Naive B cell (primary cell): ENCODE results near the gene GNAQ. TPM values are rescaled to one million over a fixed set of nuclear protein-coding genes. Genes with fewer than 3 reads are reported as not detected.
"Not testable (repeated sequence)": the region's sequence is repeated elsewhere in the genome, so short reads cannot be mapped to it uniquely, and the experiment has no call there.

Experiments used
- ATAC-seq, 2 donors: fragments of 150-1000 bp; cut with Tn5 transposase; 2 replicates each; pipeline ENCODE4 v1.10.0; 2021; ENCODE audit warnings: low read depth in 2 of 2, mild to moderate bottlenecking in 2 of 2, moderate library complexity in 2 of 2
- DNase-seq: peaks from one replicate; pipeline ENCODE4 v3.0.0; 2022
- H3K27ac Mint-ChIP-seq, 6 donors: one replicate each; pipeline ENCODE4 v1.8.0; 2020 to 2022; ENCODE audit warnings: mild to moderate bottlenecking in 6 of 6, mixed read lengths in 6 of 6, moderate library complexity in 5 of 6, inconsistent platforms in 2 of 6
- H3K27me3 Mint-ChIP-seq, 3 donors: one replicate each; pipeline ENCODE4 v1.8.0; 2021 to 2022; ENCODE audit warnings: mixed read lengths in 3 of 3, mild to moderate bottlenecking in 1 of 3
- H3K36me3 Mint-ChIP-seq, 2 donors: one replicate each; pipeline ENCODE4 v1.8.0; 2020 to 2022; ENCODE audit warnings: mixed read lengths in 2 of 2, inconsistent platforms in 1 of 2, mild to moderate bottlenecking in 1 of 2
- H3K4me1 Mint-ChIP-seq, 3 donors: one replicate each; pipeline ENCODE4 v1.8.0; 2020 to 2022; ENCODE audit warnings: mixed read lengths in 3 of 3, inconsistent platforms in 1 of 3, mild to moderate bottlenecking in 1 of 3, moderate library complexity in 1 of 3
- H3K4me3 Mint-ChIP-seq, 8 donors: one replicate each; pipeline ENCODE4 v1.8.0; 2020 to 2022; ENCODE audit warnings: mild to moderate bottlenecking in 8 of 8, mixed read lengths in 8 of 8, moderate library complexity in 8 of 8, inconsistent platforms in 2 of 8
- H3K9me3 Mint-ChIP-seq, 7 donors: one replicate each; pipeline ENCODE4 v1.8.0; 2020 to 2022; ENCODE audit warnings: mixed read lengths in 7 of 7, mild to moderate bottlenecking in 5 of 7, inconsistent platforms in 2 of 7, moderate library complexity in 1 of 7
- polyA plus RNA-seq, 6 donors: library from polyadenylated mRNA; unstranded; fragments of 300-500 nt; fragmentation: Illumina TruSeq; gene quantifications; one replicate each; pipeline ENCODE4 v1.2.3, GENCODE V29; 2021; ENCODE audit warnings: low read depth in 6 of 6

The GNAQ gene
- polyA plus RNA-seq, 6 donors from 2014 or later, result 0.04 to 0.44 (median 0.23) TPM; not detected in 1

DNA sequence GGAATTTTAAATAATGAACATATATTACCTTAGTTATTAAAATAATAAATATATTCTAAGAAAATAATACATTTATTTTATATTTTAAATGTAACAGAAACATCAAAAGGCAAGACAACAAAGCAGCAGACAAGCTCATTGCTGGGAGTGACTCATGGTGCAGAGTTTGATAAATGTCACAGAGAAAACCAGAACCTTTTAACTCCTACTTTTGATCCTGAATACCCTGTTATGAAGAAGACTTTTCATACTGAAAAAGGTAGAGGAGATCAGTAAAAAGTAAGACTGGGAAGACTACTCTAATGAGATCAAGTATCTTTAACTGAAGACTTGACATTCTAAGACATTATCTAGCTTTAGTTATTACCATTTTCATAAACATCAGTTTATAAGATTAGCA, 284.4 kb downstream of the GNAQ start:
- Mint-ChIP-seq H3K27ac (no peak overlapping the region), H3K4me1 (peaks cover 0 to 6% (median 0%) of the 10 kb centered on the region in 3 donors), H3K36me3 (no peaks in the 10 kb centered on the region), H3K27me3 (peaks cover 0 to 6% (median 0%) of the 10 kb centered on the region in 3 donors), H3K9me3 (no peaks in the 10 kb centered on the region), H3K4me3 (no peak overlapping the region)
- DNase-seq, result no peak
- ATAC-seq, result no peak

DNA sequence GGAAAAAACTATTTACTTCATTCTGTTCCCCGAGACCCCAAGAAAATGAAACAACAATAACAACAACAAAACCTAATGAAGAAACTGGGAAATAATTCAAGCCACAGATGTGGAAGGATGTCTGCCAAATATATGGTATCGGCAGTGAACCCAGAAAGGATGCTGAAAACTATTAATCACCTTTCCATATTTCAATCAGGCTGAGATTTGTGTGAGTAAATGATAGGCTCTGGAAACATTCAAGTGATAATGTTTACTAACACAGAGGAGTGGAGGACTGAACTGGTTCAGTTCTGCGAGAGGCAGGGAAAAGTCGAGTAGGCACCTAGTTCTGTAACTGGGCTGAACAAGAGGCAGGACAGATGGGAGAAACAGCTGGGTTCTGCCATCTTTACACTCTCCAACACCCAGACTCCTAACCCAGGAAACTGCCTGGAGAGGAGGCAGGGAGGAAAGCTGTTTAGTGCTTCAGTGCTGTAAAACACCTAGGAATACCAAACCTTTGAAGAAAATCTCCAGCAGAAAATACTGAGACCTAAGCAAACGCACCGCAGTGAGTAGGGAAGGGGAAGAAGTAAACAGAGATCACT, 286.7 kb downstream of the GNAQ start:
- Mint-ChIP-seq H3K36me3 (no peaks in the 10 kb centered on the region), H3K4me1 (no peaks in the 10 kb centered on the region), H3K27ac (peak overlapping the region in 1 of 6 donors; percentile 65), H3K27me3 (peaks cover 0 to 6% (median 0%) of the 10 kb centered on the region in 3 donors), H3K9me3 (no peaks in the 10 kb centered on the region), H3K4me3 (no peak overlapping the region)
- ATAC-seq (no peak), DNase-seq (no peak)

- ATAC-seq (no peak), DNase-seq (no peak)
- no peaks in the 10 kb centered on the region for H3K4me1 Mint-ChIP-seq
- H3K9me3 Mint-ChIP-seq, result no peaks in the 10 kb centered on the region
- no peaks in the 10 kb centered on the region for H3K36me3 Mint-ChIP-seq
- peaks cover 0 to 6% (median 0%) of the 10 kb centered on the region in 3 donors for H3K27me3 Mint-ChIP-seq
- H3K4me3 Mint-ChIP-seq, result no peak overlapping the region
- H3K27ac Mint-ChIP-seq, result peak overlapping the region in 1 of 6 donors; percentile 83
Measured at GRCh38 chr9:77743386-77743785, 288.2 kb downstream of the GNAQ start.

DNA sequence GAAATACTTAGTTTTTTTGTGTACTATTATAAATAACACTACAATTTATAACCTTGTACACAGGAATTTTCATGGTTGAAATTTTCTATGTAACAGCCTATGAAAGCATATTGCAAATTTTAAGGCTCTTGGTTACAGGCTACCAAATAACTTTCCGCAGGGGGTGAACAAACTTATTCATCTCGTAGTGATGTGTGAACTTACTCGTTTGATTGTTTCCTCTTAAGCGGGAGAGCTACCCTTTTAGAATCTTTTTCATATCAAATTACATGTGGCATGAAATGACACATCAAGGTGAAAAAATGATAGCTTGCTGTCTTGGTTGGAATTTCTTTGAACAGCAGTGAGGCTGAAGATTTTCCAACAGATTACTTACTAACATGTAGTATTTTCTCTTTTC, 292.7 kb downstream of the GNAQ start:
- Mint-ChIP-seq H3K36me3 (no peaks in the 10 kb centered on the region), H3K4me1 (no peaks in the 10 kb centered on the region), H3K27ac (no peak overlapping the region), H3K4me3 (no peak overlapping the region), H3K9me3 (no peaks in the 10 kb centered on the region), H3K27me3 (peaks cover 0 to 6% (median 0%) of the 10 kb centered on the region in 3 donors)
- ATAC-seq, result no peak
- DNase-seq, result no peak

GRCh38 chr9:77735494-77735893, 296.1 kb downstream of the GNAQ start:
- no peak for DNase-seq
- no peak overlapping the region for H3K4me3 Mint-ChIP-seq
- peaks cover 3 to 6% (median 6%) of the 10 kb centered on the region in 3 donors for H3K4me1 Mint-ChIP-seq
- no peaks in the 10 kb centered on the region for H3K9me3 Mint-ChIP-seq
- H3K36me3 Mint-ChIP-seq, result no peaks in the 10 kb centered on the region
- no peak for ATAC-seq
- H3K27ac Mint-ChIP-seq, result no peak overlapping the region
- no peaks in the 10 kb centered on the region for H3K27me3 Mint-ChIP-seq

GRCh38 chr9:77731930-77732329, 299.7 kb downstream of the GNAQ start:
- no peaks in the 10 kb centered on the region for H3K9me3 Mint-ChIP-seq
- peaks cover 3 to 6% (median 6%) of the 10 kb centered on the region in 3 donors for H3K4me1 Mint-ChIP-seq
- no peak overlapping the region for H3K4me3 Mint-ChIP-seq
- ATAC-seq (peak in 1 of 2 donors; percentile 23), DNase-seq (no peak)
- H3K27ac Mint-ChIP-seq, result no peak overlapping the region
- H3K36me3 Mint-ChIP-seq, result no peaks in the 10 kb centered on the region
- H3K27me3 Mint-ChIP-seq, result no peaks in the 10 kb centered on the region

GRCh38 chr9:77731008-77731698, 300.5 kb downstream of the GNAQ start:
- H3K27me3 Mint-ChIP-seq, result no peaks in the 10 kb centered on the region
- H3K36me3 Mint-ChIP-seq, result no peaks in the 10 kb centered on the region
- DNase-seq, result no peak
- peak overlapping the region in 1 of 8 donors; percentile 26 for H3K4me3 Mint-ChIP-seq
- peaks cover 3 to 6% (median 6%) of the 10 kb centered on the region in 3 donors for H3K4me1 Mint-ChIP-seq
- ATAC-seq, result no peak
- no peaks in the 10 kb centered on the region for H3K9me3 Mint-ChIP-seq
- peak overlapping the region in 1 of 6 donors; percentile 16 for H3K27ac Mint-ChIP-seq

GRCh38 chr9:77729177-77729576, 302.4 kb downstream of the GNAQ start:
- H3K27me3 Mint-ChIP-seq, result no peaks in the 10 kb centered on the region
- H3K4me3 Mint-ChIP-seq, result no peak overlapping the region
- no peak overlapping the region for H3K27ac Mint-ChIP-seq
- no peaks in the 10 kb centered on the region for H3K36me3 Mint-ChIP-seq
- no peak for DNase-seq
- ATAC-seq, result no peak
- H3K4me1 Mint-ChIP-seq, result peaks cover 3 to 6% (median 6%) of the 10 kb centered on the region in 3 donors
- H3K9me3 Mint-ChIP-seq, result no peaks in the 10 kb centered on the region

- Mint-ChIP-seq H3K27ac (no peak overlapping the region), H3K4me3 (no peak overlapping the region), H3K27me3 (no peaks in the 10 kb centered on the region), H3K4me1 (peaks cover under 1 to 6% (median 3%) of the 10 kb centered on the region in 3 donors), H3K9me3 (peaks cover 0 to 4% (median 2%) of the 10 kb centered on the region in 7 donors), H3K36me3 (no peaks in the 10 kb centered on the region)
- DNase-seq, result no peak
- no peak for ATAC-seq
Measured at GRCh38 chr9:77726814-77727213, 304.8 kb downstream of the GNAQ start.

GRCh38 chr9:77726289-77726688, 305.3 kb downstream of the GNAQ start:
- Mint-ChIP-seq H3K4me3 (no peak overlapping the region), H3K27me3 (no peaks in the 10 kb centered on the region), H3K9me3 (peaks cover 0 to 4% (median 2%) of the 10 kb centered on the region in 7 donors), H3K4me1 (peaks cover 0 to 2% (median 0%) of the 10 kb centered on the region in 3 donors), H3K27ac (no peak overlapping the region), H3K36me3 (no peaks in the 10 kb centered on the region)
- no peak for ATAC-seq
- no peak for DNase-seq

DNA sequence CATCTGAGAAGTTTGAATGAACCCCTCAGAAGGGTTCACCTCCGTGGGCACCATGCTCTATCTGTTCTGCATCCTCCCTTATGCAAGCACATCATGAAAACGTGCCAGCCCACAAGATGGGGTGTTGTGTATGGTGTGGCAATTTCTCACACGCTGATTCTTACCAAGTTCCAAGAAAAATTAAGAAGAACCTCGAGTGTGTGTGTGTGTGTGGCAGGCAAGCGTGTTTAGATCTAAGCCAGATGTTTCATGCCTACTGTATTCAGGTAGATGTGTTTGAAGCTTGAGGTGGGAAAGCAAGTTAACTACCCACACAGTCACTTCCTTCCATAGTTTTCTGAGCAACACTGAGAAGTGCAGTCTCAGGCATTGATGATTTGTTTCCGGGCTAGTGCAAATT, 305.8 kb downstream of the GNAQ start:
- ATAC-seq (no peak), DNase-seq (no peak)
- Mint-ChIP-seq H3K4me1 (no peaks in the 10 kb centered on the region), H3K27ac (no peak overlapping the region), H3K36me3 (no peaks in the 10 kb centered on the region), H3K27me3 (no peaks in the 10 kb centered on the region), H3K9me3 (peaks cover 0 to 4% (median 2%) of the 10 kb centered on the region in 7 donors), H3K4me3 (no peak overlapping the region)

DNA sequence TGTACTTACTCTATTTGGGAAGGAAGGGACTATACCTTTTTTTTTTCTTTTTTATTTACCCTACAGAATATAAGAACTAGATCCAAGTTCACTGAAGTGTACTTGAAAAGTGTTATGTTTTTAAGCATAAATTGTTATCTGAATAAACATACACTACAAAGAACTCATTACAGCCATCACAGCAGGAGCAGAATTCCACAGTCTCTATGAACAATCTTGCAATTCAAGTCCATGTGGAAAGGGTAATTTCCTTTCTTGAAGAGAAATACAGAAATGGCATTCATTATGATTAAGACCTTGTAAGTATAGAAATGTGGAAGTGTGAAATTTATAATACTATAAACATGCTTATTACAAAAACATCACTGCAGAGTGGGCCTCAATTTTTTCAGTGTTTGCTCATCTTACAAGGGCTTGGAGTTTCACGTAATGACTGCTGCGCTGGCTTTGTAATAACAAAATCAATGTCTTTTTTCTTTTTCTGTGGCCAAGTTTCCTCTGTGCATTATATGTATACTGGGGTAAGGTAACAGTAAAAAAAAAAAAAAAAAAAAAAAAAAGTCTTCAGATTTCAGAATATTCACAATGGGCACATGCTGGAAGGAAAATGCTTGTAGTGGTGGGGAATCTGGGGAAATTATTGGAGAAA, 306.4 kb downstream of the GNAQ start:
- Mint-ChIP-seq H3K27ac (no peak overlapping the region), H3K36me3 (no peaks in the 10 kb centered on the region), H3K9me3 (peaks cover 0 to 5% (median 2%) of the 10 kb centered on the region in 7 donors), H3K4me3 (no peak overlapping the region), H3K27me3 (no peaks in the 10 kb centered on the region), H3K4me1 (no peaks in the 10 kb centered on the region)
- no peak for ATAC-seq
- no peak for DNase-seq

DNA sequence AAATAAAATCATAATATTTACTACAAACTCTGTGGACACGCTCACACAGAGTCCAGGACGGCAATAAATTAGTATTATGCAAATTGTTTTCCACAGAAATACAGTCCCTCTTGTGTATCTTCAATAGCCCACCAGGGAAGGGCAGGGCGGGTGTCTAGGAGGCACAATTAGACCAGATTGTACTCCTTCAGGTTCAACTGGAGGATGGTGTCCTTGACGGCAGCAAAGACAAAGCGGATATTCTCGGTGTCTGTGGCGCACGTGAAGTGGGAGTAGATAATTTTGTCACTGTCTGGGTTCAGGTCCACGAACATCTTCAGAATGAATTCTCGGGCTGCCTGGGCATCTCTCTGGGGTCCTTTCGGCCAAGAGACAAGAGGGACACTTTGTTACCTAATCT, 310.5 kb downstream of the GNAQ start:
- not testable (repeated sequence) for H3K27ac Mint-ChIP-seq, H3K9me3 Mint-ChIP-seq, H3K36me3 Mint-ChIP-seq, H3K27me3 Mint-ChIP-seq, H3K4me1 Mint-ChIP-seq, H3K4me3 Mint-ChIP-seq, DNase-seq, ATAC-seq

GRCh38 chr9:77719321-77719720, 312.3 kb downstream of the GNAQ start:
- no peak overlapping the region for H3K4me3 Mint-ChIP-seq
- DNase-seq, result no peak
- H3K4me1 Mint-ChIP-seq, result no peaks in the 10 kb centered on the region
- H3K27me3 Mint-ChIP-seq, result no peaks in the 10 kb centered on the region
- H3K27ac Mint-ChIP-seq, result no peak overlapping the region
- H3K9me3 Mint-ChIP-seq, result peaks cover 0 to 5% (median 2%) of the 10 kb centered on the region in 7 donors
- H3K36me3 Mint-ChIP-seq, result no peaks in the 10 kb centered on the region
- no peak for ATAC-seq
